Gastroesophageal sphincter (tissue), 4 donors: ENCODE data around the gene ALKBH2. TPM values are rescaled to one million over a fixed set of nuclear protein-coding genes. Genes with fewer than 3 reads are reported as not detected.

ENCODE experiments used
- ATAC-seq: fragments of 150-250 bp; one replicate; pipeline ENCODE4 v1.9.1; 2016; ENCODE audit warnings: mild to moderate bottlenecking, moderate library complexity
- H3K27ac ChIP-seq, 4 donors: fragments of 200-600 bp; sonication (generic) in 3 of 4; 1 replicate in 3 of 4; 2 replicates in 1 of 4; pipeline ENCODE4 v1.5.1; 2016 to 2019
- H3K27me3 ChIP-seq: fragments of 200-600 bp; sonication (generic); one replicate; pipeline ENCODE4 v1.5.1; 2019
- H3K36me3 ChIP-seq, 2 donors: fragments of 200-600 bp; sonication (generic); one replicate each; pipeline ENCODE4 v1.5.1; 2019; ENCODE audit warnings: control low read depth in 1 of 2
- H3K4me1 ChIP-seq, 3 donors: fragments of 200-600 bp; sonication (generic); 1 replicate in 2 of 3; 2 replicates in 1 of 3; pipeline ENCODE4 v1.5.1; 2016 to 2019; ENCODE audit warnings: control low read depth in 2 of 3
- H3K4me3 ChIP-seq, 2 donors: fragments of 200-600 bp; sonication (generic); one replicate each; pipeline ENCODE4 v1.5.1; 2019; ENCODE audit warnings: mild to moderate bottlenecking in 1 of 2, moderate library complexity in 1 of 2
- H3K9me3 ChIP-seq, 3 donors: fragments of 200-600 bp; sonication (generic); one replicate each; pipeline ENCODE4 v1.5.1; 2017 to 2019; ENCODE audit warnings: control low read depth in 2 of 3
- CTCF ChIP-seq, 4 experiments: fragments of 200-600 bp in 2 of 4; fragments of 450-650 bp in 2 of 4; sonication (generic) in 1 of 4; IDR thresholded peaks; one replicate each; pipeline ENCODE4 v1.5.1; 2017 to 2019; ENCODE audit warnings: antibody characterized with exemption in 4 of 4, mild to moderate bottlenecking in 2 of 4, moderate library complexity in 2 of 4
- EP300 ChIP-seq: sonication (generic); formaldehyde crosslinking; IDR thresholded peaks from one replicate; pipeline ENCODE4 v1.6.1; 2017; ENCODE audit warnings: antibody characterized with exemption, mild to moderate bottlenecking
- POLR2A ChIP-seq, 2 donors: fragments of 450-650 bp; IDR thresholded peaks; one replicate each; pipeline ENCODE4 v1.6.1; 2017; ENCODE audit warnings: antibody characterized with exemption in 2 of 2, mild to moderate bottlenecking in 2 of 2, moderate library complexity in 1 of 2
- POLR2AphosphoS5 ChIP-seq: sonication (generic); formaldehyde crosslinking; IDR thresholded peaks from one replicate; pipeline ENCODE4 v1.6.1; 2017; ENCODE audit warnings: antibody characterized with exemption
- WGBS, 2 donors: methylation state at CpG; one replicate each; pipeline ENCODE4 v1.1.5; 2018; ENCODE audit warnings: low coverage in 1 of 2; 5-methylcytosine and 5-hydroxymethylcytosine counted together
- total RNA-seq, 4 donors: library from RNA; depleted of rRNA; stranded (reverse); fragments of >200 nt; gene quantifications; one replicate each; pipeline ENCODE4 v1.1.0, GENCODE V29; 2016

The ALKBH2 gene
- total RNA-seq, 4 donors from 2014 or later: 13.5 to 21.9 (median 16.9) TPM

- ATAC-seq: no peak
- WGBS, 2 donors: 73 to 77% methylated on average over 6 of the region's 6 CpGs
- H3K9me3 ChIP-seq: no peaks in the 10 kb centered on the region
- peaks cover 0 to 51% of the 10 kb centered on the region in 2 donors for H3K36me3 ChIP-seq
- peak overlapping the region; percentile 64 to 98 (median 96) for H3K27ac ChIP-seq
- H3K4me1 ChIP-seq: peaks cover 5 to 49% (median 22%) of the 10 kb centered on the region in 3 donors
- TF ChIP-seq POLR2AphosphoS5 (no peak), CTCF (IDR thresholded peaks at IDR 0.05) (no peak), POLR2A (IDR thresholded peaks at IDR 0.05) (no peak), EP300 (no peak)
- H3K4me3 ChIP-seq: no peak overlapping the region
- H3K27me3 ChIP-seq: no peaks in the 10 kb centered on the region
These were observed 16.6 kb upstream of the ALKBH2 start for GRCh38 chr12:109109746-109110350.

- Histone ChIP-seq H3K27ac (no peak overlapping the region), H3K36me3 (peaks cover 0 to 89% of the 10 kb centered on the region in 2 donors), H3K4me1 (peaks cover 0 to 29% (median under 1%) of the 10 kb centered on the region in 3 donors), H3K9me3 (no peaks in the 10 kb centered on the region), H3K4me3 (no peak overlapping the region), H3K27me3 (no peaks in the 10 kb centered on the region)
- 85 to 87% methylated on average over 3 to 5 of the region's 5 CpGs for WGBS, 2 donors
- TF ChIP-seq CTCF (IDR thresholded peaks at IDR 0.05): no peak
- TF ChIP-seq POLR2A (IDR thresholded peaks at IDR 0.05): no peak
- TF ChIP-seq POLR2AphosphoS5: no peak
- TF ChIP-seq EP300: no peak
- no peak for ATAC-seq
These were observed 11.9 kb upstream of the ALKBH2 start for GRCh38 chr12:109105176-109105575.

- Histone ChIP-seq H3K27me3 (no peaks in the 10 kb centered on the region), H3K27ac (no peak overlapping the region), H3K36me3 (peaks cover 0 to 62% of the 10 kb centered on the region in 2 donors), H3K4me1 (peaks cover 2 to 41% (median 9%) of the 10 kb centered on the region in 3 donors), H3K9me3 (no peaks in the 10 kb centered on the region), H3K4me3 (no peak overlapping the region)
- 76 to 78% methylated on average over 3 of the region's 3 CpGs for WGBS, 2 donors
- TF ChIP-seq POLR2AphosphoS5 (no peak), EP300 (no peak), POLR2A (IDR thresholded peaks at IDR 0.05) (no peak), CTCF (IDR thresholded peaks at IDR 0.05) (no peak)
- ATAC-seq: no peak
These were observed 9.2 kb upstream of the ALKBH2 start for GRCh38 chr12:109102491-109102890.

GRCh38 chr12:109100741-109101140 is 7.5 kb upstream of the ALKBH2 start:
- H3K27ac ChIP-seq: peak overlapping the region in 2 of 4 donors; percentile 90 to 91
- no peaks in the 10 kb centered on the region for H3K27me3 ChIP-seq
- no peak overlapping the region for H3K4me3 ChIP-seq
- H3K9me3 ChIP-seq: no peaks in the 10 kb centered on the region
- 82 to 90% methylated on average over 3 to 4 of the region's 4 CpGs for WGBS, 2 donors
- TF ChIP-seq CTCF (IDR thresholded peaks at IDR 0.05) (no peak), POLR2AphosphoS5 (no peak), POLR2A (IDR thresholded peaks at IDR 0.05) (no peak), EP300 (no peak)
- no peak for ATAC-seq
- H3K4me1 ChIP-seq: peaks cover 2 to 46% (median 13%) of the 10 kb centered on the region in 3 donors
- peaks cover 0 to 47% of the 10 kb centered on the region in 2 donors for H3K36me3 ChIP-seq

- Histone ChIP-seq H3K4me3 (peak overlapping the region in 1 of 2 donors; percentile 72), H3K36me3 (peaks cover 0 to 35% of the 10 kb centered on the region in 2 donors), H3K9me3 (no peaks in the 10 kb centered on the region), H3K27me3 (no peaks in the 10 kb centered on the region), H3K27ac (peak overlapping the region; percentile 40 to 91 (median 90)), H3K4me1 (peaks cover 2 to 46% (median 13%) of the 10 kb centered on the region in 3 donors)
- no peak for ATAC-seq
- no peak for TF ChIP-seq CTCF (IDR thresholded peaks at IDR 0.05)
- WGBS, 2 donors: 39 to 67% methylated on average over 6 to 9 of the region's 12 CpGs
These were observed 6.3 kb upstream of the ALKBH2 start for GRCh38 chr12:109099431-109100020.
